Mucosa of descending colon (tissue), 3 donors: ENCODE measurements around the gene OR5AK2. TPM values are rescaled to one million over a fixed set of nuclear protein-coding genes. Genes with fewer than 3 reads are reported as not detected.
"Not testable (repeated sequence)": the region's sequence is repeated elsewhere in the genome, so short reads cannot be mapped to it uniquely, and the experiment has no call there.

Source experiments
- ATAC-seq: fragments of 200-7000 bp; cut with Tn5 transposase; one replicate; pipeline ENCODE4 v1.9.1; 2020; ENCODE audit warnings: mild to moderate bottlenecking, moderate library complexity
- DNase-seq, 3 donors: peaks; one replicate each; pipeline ENCODE4 v3.0.0-alpha.2; 2020
- H3K36me3 ChIP-seq: fragments of 200-600 bp; one replicate; pipeline ENCODE4 v1.8.0; 2021; ENCODE audit warnings: low read depth, mild to moderate bottlenecking
- H3K4me1 ChIP-seq: fragments of 200-600 bp; one replicate; pipeline ENCODE4 v1.8.0; 2021; ENCODE audit warnings: low read depth, mild to moderate bottlenecking
- H3K4me3 ChIP-seq: fragments of 200-600 bp; one replicate; pipeline ENCODE4 v1.8.0; 2021; ENCODE audit warnings: mild to moderate bottlenecking
- H3K9me3 ChIP-seq: fragments of 200-600 bp; one replicate; pipeline ENCODE4 v1.8.0; 2021; ENCODE audit warnings: mild to moderate bottlenecking
- CTCF ChIP-seq: fragments of 200-600 bp; IDR thresholded peaks from one replicate; pipeline ENCODE4 v1.8.0; 2022; ENCODE audit warnings: antibody characterized with exemption, mild to moderate bottlenecking
- intact Hi-C, 2 donors: fragments of 100-400 bp; cut with DNase I in 1 of 2; cut with micrococcal nuclease in 1 of 2; formaldehyde crosslinking; loops; one replicate each; pipeline versions ENCODE4 v1.11.0 to v1.11.1; 2022; cut with DNase I, micrococcal nuclease
- long read RNA-seq, 2 donors: library from polyadenylated mRNA; unstranded; transcript quantifications; one replicate each; pipeline ENCODE4 v2.0.0, GENCODE V29; 2019 to 2021
- total RNA-seq, 3 donors: library from RNA; stranded (reverse); fragmentation: NEBNext Ultra II Directional in 2 of 3; extraction: Animal tissue kit (Norgen Biotek cat#: 25700) in 2 of 3; gene quantifications; one replicate each; pipeline versions ENCODE4 v1.2.1 to v1.2.4, GENCODE V29; 2021 to 2023
- donor health status: DM: no; HTN: no; CAD: no; lungs with moderate emphysema.
- donor health status: DM: no; HTN: no; CAD: no.
- donor health status: DM: no; HTN: yes; CAD: no.

The OR5AK2 gene, protein sequence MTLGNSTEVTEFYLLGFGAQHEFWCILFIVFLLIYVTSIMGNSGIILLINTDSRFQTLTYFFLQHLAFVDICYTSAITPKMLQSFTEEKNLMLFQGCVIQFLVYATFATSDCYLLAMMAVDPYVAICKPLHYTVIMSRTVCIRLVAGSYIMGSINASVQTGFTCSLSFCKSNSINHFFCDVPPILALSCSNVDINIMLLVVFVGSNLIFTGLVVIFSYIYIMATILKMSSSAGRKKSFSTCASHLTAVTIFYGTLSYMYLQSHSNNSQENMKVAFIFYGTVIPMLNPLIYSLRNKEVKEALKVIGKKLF
- not detected for total RNA-seq
- long read RNA-seq, donor 1 = 0 reads
- long read RNA-seq, donor 2 = 0 reads

GRCh38 chr11:56988614-56989013 is at the start of gene OR5AK2:
OR5AK2 (plus strand) TSS chr11:56988914; CDS start chr11:56988914, 0 bp downstream.
- intact Hi-C loops = no loop called here
- Histone ChIP-seq H3K9me3 (no peaks in the 10 kb centered on the region), H3K4me1 (no peaks in the 10 kb centered on the region), H3K4me3 (no peak within 1 kb of the TSS), H3K36me3 (no peaks in the 10 kb centered on the region)
- DNase-seq (no peak), ATAC-seq (no peak)
- TF ChIP-seq CTCF = no peak

- ATAC-seq, DNase-seq, H3K36me3 ChIP-seq, intact Hi-C loops, H3K9me3 ChIP-seq, H3K4me3 ChIP-seq, H3K4me1 ChIP-seq: not testable (repeated sequence)
Measured at GRCh38 chr11:56945526-56945925, 43.2 kb upstream of the OR5AK2 start.

DNA sequence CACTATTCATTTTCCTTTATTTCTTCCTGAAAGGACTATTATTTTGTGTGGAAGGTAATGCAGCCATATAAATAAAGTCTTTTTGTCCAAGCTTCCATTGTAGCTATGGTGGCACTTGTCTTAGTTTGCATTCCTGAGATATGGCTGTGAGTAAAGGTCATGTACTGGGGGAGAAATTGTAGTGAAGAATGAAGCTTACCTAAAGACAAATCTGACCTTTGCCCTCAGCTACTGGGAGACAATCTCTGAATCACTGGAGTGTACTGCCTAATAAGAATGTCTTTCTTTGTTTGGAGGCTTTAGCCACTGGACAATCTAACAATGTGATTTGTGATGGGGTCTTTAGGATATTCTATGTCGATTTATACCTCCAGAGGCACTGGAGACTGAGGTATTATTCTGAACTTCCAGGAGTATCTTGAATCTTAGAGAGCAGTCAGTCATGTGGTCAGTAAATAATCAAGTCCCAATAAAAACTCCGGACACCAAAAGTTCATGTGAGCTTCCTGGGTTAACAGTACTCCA is 39.7 kb upstream of the OR5AK2 start:
- no peaks in the 10 kb centered on the region for H3K4me1 ChIP-seq
- intact Hi-C loops = no loop called here
- no peak overlapping the region for H3K4me3 ChIP-seq
- ATAC-seq (peak; percentile 61), DNase-seq (no peak)
- no peaks in the 10 kb centered on the region for H3K36me3 ChIP-seq
- TF ChIP-seq CTCF = no peak
- peaks cover 2% of the 10 kb centered on the region for H3K9me3 ChIP-seq

DNA sequence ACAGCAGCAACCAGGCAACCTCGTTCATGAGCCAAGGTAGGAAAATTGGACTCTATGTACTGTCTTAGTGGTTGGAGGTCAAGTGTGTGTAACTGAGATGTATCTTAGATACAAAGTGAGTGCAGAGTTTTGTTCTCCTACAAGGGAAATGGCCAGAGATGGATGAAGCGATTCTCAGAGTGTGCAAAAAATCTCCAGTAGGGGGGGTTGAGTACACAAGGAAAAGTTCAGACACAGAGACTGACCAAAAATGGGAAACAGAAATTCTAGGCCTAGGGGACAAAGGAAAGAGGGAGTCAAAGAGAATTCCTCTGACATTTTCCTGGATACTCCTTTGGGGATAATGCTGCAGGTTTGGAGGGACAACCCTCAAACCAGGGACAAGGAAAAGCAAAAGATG is 38.2 kb upstream of the OR5AK2 start:
- intact Hi-C loops = no loop called here
- peaks cover 3% of the 10 kb centered on the region for H3K9me3 ChIP-seq
- no peak overlapping the region for H3K4me3 ChIP-seq
- TF ChIP-seq CTCF = no peak
- ATAC-seq (no peak), DNase-seq (no peak)
- H3K4me1 ChIP-seq = no peaks in the 10 kb centered on the region
- H3K36me3 ChIP-seq = no peaks in the 10 kb centered on the region

- H3K36me3 ChIP-seq, DNase-seq, ATAC-seq, intact Hi-C loops, H3K4me1 ChIP-seq, H3K9me3 ChIP-seq, H3K4me3 ChIP-seq: not testable (repeated sequence)
Measured at GRCh38 chr11:56953907-56954306, 34.8 kb upstream of the OR5AK2 start.

DNA sequence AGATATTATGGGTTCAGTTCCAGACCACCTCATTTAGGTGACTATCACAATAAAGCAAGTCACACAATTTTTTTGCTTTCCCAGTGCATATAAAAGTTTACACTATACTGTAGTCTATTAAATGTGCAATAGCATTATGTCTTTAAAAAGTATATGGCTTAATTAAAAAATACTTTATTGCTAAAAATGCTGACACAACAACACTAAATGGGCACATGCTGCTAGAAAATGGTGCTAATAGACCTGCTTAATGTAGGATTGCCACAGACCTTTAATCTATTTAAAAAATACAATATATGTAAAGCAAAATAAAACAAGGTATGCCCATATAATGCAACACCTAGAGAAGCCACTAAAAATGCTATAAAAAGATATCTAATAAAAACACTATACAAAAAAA is 27.1 kb upstream of the OR5AK2 start:
- H3K4me1 ChIP-seq = no peaks in the 10 kb centered on the region
- no peak for DNase-seq
- intact Hi-C loops = no loop called here
- H3K9me3 ChIP-seq = no peaks in the 10 kb centered on the region
- no peak for ATAC-seq
- TF ChIP-seq CTCF = no peak
- H3K36me3 ChIP-seq = no peaks in the 10 kb centered on the region
- no peak overlapping the region for H3K4me3 ChIP-seq
